Measurements from ENCODE around the gene ZNF277. TPM values are rescaled to one million over a fixed set of nuclear protein-coding genes. Genes with fewer than 3 reads are reported as not detected.

The ZNF277 gene
- total RNA-seq, 1 experiment from 2014 or later = 12.8 TPM

DNA sequence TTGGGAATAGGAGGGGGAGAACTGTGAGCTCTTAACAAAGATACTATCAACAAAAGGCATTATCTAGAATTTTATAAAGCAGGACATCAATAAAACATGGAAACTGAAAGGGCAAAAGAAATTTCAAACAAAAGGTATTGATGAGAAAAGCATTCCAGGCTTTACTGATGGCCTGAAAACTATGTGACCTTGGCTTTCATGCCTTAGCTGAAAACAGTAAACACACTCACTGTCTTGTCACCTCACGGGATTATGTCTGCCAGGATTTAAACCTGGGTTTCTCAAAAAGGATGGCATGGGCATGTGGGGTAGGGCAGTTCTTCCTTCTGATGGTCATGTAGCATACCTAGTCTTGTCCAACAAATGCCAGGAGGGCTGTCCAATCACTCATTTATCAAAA is 23.2 kb upstream of the ZNF277 start:
- ATAC-seq (no peak), DNase-seq (ENCODE audit: low read depth, low spot score) (no peak)
- BruUV-seq (replicated peaks) = no TSS peak
- in situ Hi-C loops (cut with HindIII; ENCODE audit: low pct_unique_long_range_greater_than_20kb, low sequenced_read_pairs) = no loop called here
- ChIA-PET POLR2A (no interaction called here), CTCF (no interaction called here)
- Histone ChIP-seq H3K4me3 (ENCODE audit: low read depth in 2 of 2, low read length in 2 of 2) (no peak overlapping the region), H3K27me3 (ENCODE audit: control insufficient read depth, insufficient read depth, low read length) (no peaks in the 10 kb centered on the region), H3K9me3 (ENCODE audit: control insufficient read depth, insufficient read depth, low read depth, low read length) (no peaks in the 10 kb centered on the region), H3K27ac (ENCODE audit: low read length) (no peak overlapping the region), H3K4me1 (ENCODE audit: control insufficient read depth, insufficient read depth, low read length) (no peaks in the 10 kb centered on the region), H3K36me3 (ENCODE audit: control insufficient read depth, insufficient read depth, low read length) (no peaks in the 10 kb centered on the region)
- intact Hi-C loops (cut with micrococcal nuclease; ENCODE audit: unreplicated experiment) = no loop called here
- TF ChIP-seq SIN3A (IDR thresholded peaks at IDR 0.05; ENCODE audit: borderline replicate concordance, insufficient read depth, low read depth, low read length) (no peak), TCF7L2 (IDR thresholded peaks at IDR 0.05; ENCODE audit: low read depth, low read length) (no peak), POLR2AphosphoS5 (IDR thresholded peaks at IDR 0.05; ENCODE audit: low read depth, low read length) (no peak)
- TF ChIP-seq, protein P1, sequence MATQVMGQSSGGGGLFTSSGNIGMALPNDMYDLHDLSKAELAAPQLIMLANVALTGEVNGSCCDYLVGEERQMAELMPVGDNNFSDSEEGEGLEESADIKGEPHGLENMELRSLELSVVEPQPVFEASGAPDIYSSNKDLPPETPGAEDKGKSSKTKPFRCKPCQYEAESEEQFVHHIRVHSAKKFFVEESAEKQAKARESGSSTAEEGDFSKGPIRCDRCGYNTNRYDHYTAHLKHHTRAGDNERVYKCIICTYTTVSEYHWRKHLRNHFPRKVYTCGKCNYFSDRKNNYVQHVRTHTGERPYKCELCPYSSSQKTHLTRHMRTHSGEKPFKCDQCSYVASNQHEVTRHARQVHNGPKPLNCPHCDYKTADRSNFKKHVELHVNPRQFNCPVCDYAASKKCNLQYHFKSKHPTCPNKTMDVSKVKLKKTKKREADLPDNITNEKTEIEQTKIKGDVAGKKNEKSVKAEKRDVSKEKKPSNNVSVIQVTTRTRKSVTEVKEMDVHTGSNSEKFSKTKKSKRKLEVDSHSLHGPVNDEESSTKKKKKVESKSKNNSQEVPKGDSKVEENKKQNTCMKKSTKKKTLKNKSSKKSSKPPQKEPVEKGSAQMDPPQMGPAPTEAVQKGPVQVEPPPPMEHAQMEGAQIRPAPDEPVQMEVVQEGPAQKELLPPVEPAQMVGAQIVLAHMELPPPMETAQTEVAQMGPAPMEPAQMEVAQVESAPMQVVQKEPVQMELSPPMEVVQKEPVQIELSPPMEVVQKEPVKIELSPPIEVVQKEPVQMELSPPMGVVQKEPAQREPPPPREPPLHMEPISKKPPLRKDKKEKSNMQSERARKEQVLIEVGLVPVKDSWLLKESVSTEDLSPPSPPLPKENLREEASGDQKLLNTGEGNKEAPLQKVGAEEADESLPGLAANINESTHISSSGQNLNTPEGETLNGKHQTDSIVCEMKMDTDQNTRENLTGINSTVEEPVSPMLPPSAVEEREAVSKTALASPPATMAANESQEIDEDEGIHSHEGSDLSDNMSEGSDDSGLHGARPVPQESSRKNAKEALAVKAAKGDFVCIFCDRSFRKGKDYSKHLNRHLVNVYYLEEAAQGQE (IDR thresholded peaks at IDR 0.05; ENCODE audit: insufficient read depth in 1 of 2, low read depth in 2 of 2, low read length in 1 of 2) = no peak
- TF ChIP-seq, protein P2, sequence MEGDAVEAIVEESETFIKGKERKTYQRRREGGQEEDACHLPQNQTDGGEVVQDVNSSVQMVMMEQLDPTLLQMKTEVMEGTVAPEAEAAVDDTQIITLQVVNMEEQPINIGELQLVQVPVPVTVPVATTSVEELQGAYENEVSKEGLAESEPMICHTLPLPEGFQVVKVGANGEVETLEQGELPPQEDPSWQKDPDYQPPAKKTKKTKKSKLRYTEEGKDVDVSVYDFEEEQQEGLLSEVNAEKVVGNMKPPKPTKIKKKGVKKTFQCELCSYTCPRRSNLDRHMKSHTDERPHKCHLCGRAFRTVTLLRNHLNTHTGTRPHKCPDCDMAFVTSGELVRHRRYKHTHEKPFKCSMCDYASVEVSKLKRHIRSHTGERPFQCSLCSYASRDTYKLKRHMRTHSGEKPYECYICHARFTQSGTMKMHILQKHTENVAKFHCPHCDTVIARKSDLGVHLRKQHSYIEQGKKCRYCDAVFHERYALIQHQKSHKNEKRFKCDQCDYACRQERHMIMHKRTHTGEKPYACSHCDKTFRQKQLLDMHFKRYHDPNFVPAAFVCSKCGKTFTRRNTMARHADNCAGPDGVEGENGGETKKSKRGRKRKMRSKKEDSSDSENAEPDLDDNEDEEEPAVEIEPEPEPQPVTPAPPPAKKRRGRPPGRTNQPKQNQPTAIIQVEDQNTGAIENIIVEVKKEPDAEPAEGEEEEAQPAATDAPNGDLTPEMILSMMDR (IDR thresholded peaks at IDR 0.05) = no peak

DNA sequence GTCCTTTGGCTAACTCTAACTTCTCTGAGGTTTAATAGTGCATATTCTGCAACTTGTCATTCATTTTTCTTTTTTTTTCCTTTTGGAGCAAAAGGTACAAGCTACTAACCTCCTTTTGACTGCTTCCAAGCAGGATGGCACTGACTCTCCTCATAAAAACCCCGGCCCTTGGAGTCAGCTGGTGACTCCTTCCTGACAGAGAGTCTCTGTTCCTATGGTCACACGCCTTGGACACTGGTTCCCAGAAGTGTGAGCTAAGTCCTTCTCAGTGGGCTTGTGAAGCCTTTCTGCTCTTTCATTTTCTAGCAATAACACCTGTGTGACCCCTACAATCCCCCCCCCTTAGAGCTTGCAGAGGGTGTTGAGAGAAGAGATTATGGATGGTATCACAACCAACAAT is 22.0 kb upstream of the ZNF277 start:
- no peaks in the 10 kb centered on the region for H3K9me3 ChIP-seq (ENCODE audit: control insufficient read depth, insufficient read depth, low read depth, low read length)
- ATAC-seq = no peak
- H3K4me1 ChIP-seq (ENCODE audit: control insufficient read depth, insufficient read depth, low read length) = no peaks in the 10 kb centered on the region
- no peak for DNase-seq (ENCODE audit: low read depth, low spot score)
- POLR2A ChIA-PET = interaction anchor here (0.7 kb wide), 1 partner anchor 37 kb away, joined by 3 read pairs; no protein-coding TSS in a partner anchor
- TF ChIP-seq TCF7L2 (IDR thresholded peaks at IDR 0.05; ENCODE audit: low read depth, low read length) = no peak
- TF ChIP-seq, protein P2 (IDR thresholded peaks at IDR 0.05) = no peak
- no peak for TF ChIP-seq SIN3A (IDR thresholded peaks at IDR 0.05; ENCODE audit: borderline replicate concordance, insufficient read depth, low read depth, low read length)
- TF ChIP-seq, protein P1 (IDR thresholded peaks at IDR 0.05; ENCODE audit: insufficient read depth in 1 of 2, low read depth in 2 of 2, low read length in 1 of 2) = no peak
- no peak for TF ChIP-seq POLR2AphosphoS5 (IDR thresholded peaks at IDR 0.05; ENCODE audit: low read depth, low read length)
- intact Hi-C loops (cut with micrococcal nuclease; ENCODE audit: unreplicated experiment) = no loop called here
- H3K27ac ChIP-seq (ENCODE audit: low read length) = no peak overlapping the region
- in situ Hi-C loops (cut with HindIII; ENCODE audit: low pct_unique_long_range_greater_than_20kb, low sequenced_read_pairs) = no loop called here
- no peaks in the 10 kb centered on the region for H3K36me3 ChIP-seq (ENCODE audit: control insufficient read depth, insufficient read depth, low read length)
- no peaks in the 10 kb centered on the region for H3K27me3 ChIP-seq (ENCODE audit: control insufficient read depth, insufficient read depth, low read length)
- CTCF ChIA-PET = no interaction called here
- BruUV-seq (replicated peaks) = no TSS peak
- no peak overlapping the region for H3K4me3 ChIP-seq (ENCODE audit: low read depth in 2 of 2, low read length in 2 of 2)
